ENCODE data around the gene DHFR2.

DNA sequence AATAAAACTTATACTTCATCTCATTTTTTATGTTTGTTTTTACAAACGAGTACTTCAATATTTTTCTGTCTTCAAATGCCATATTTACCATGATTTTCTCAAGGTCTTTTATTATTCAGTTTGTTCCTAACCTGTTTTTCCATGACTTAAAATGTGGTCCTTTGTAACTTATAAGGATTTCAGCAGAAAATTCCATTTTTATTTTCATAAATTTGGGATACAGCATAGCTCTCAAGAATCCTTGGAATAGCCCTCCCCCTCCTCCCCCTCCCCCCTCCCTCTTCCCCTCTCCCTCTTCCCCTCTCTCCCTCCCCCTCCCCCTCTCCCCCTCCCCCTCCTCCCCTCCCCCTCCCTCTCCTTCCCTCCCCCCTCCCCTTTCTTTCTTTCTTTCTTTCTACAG, 19.4 kb downstream of the DHFR2 start:
- TF ChIP-seq POLR2A (IDR thresholded peaks at IDR 0.05; ENCODE audit: low read length) (no peak), GATA1 (IDR thresholded peaks at IDR 0.05; ENCODE audit: low read depth, low read length) (no peak)

All from erythroblast (primary cell).